ENCODE data around the gene MINK1. TPM values are rescaled to one million over a fixed set of nuclear protein-coding genes. Genes with fewer than 3 reads are reported as not detected.
"Not testable (repeated sequence)": the region's sequence is repeated elsewhere in the genome, so short reads cannot be mapped to it uniquely, and the experiment has no call there.

MINK1 gene
- total RNA-seq, 1 donor from 2014 or later: 15.9 TPM

- FAIRE-seq: no peak
- DNase-seq (ENCODE audit: low spot score in 2 of 2): no peak
Observed at GRCh38 chr17:4843321-4844000, 10.3 kb downstream of the MINK1 start.

GRCh38 chr17:4845118-4845517 is 12.0 kb downstream of the MINK1 start:
- DNase-seq (ENCODE audit: low spot score in 2 of 2) (no peak), FAIRE-seq (no peak)

GRCh38 chr17:4846635-4847390 is 13.7 kb downstream of the MINK1 start:
- no peak for DNase-seq (ENCODE audit: low spot score in 2 of 2)
- FAIRE-seq: no peak

- DNase-seq (ENCODE audit: low spot score in 2 of 2) (no peak), FAIRE-seq (no peak)
Observed at GRCh38 chr17:4849011-4849536, 15.9 kb downstream of the MINK1 start.

- no peak for FAIRE-seq
Observed at GRCh38 chr17:4850246-4850645, 17.1 kb downstream of the MINK1 start.

GRCh38 chr17:4851084-4851483 is 17.9 kb downstream of the MINK1 start:
- FAIRE-seq: no peak
- DNase-seq (ENCODE audit: low spot score in 2 of 2): no peak

More at GRCh38 chr17:4850246-4850645, 17.1 kb downstream of the MINK1 start:
- no peak for DNase-seq (ENCODE audit: low spot score in 2 of 2)

- DNase-seq (ENCODE audit: low spot score in 2 of 2): no peak
- no peak for FAIRE-seq
Observed at GRCh38 chr17:4852567-4853207, 19.5 kb downstream of the MINK1 start.

GRCh38 chr17:4853208-4853671 is 20.1 kb downstream of the MINK1 start:
- DNase-seq (ENCODE audit: low spot score in 2 of 2) (no peak), FAIRE-seq (no peak)

GRCh38 chr17:4854111-4854681 is 21.1 kb downstream of the MINK1 start:
- FAIRE-seq: no peak

GRCh38 chr17:4856271-4856936 is 23.3 kb downstream of the MINK1 start:
- no peak for DNase-seq (ENCODE audit: low spot score in 2 of 2)
- FAIRE-seq: no peak

More at GRCh38 chr17:4854111-4854681, 21.1 kb downstream of the MINK1 start:
- no peak for DNase-seq (ENCODE audit: low spot score in 2 of 2)

- FAIRE-seq: no peak
- peak in 1 of 2 donors; percentile 52 for DNase-seq (ENCODE audit: low spot score in 2 of 2)
Observed at GRCh38 chr17:4856937-4857314, 23.8 kb downstream of the MINK1 start.

- not testable (repeated sequence) for DNase-seq (ENCODE audit: low spot score in 2 of 2); FAIRE-seq
Observed at GRCh38 chr17:4857347-4857746, 24.2 kb downstream of the MINK1 start.

GRCh38 chr17:4858068-4858881 is 25.1 kb downstream of the MINK1 start:
- no peak for FAIRE-seq
- DNase-seq (ENCODE audit: low spot score in 2 of 2): peak; percentile 74 to 75

- no peak for DNase-seq (ENCODE audit: low spot score in 2 of 2)
- no peak for FAIRE-seq
Observed at GRCh38 chr17:4858882-4859260, 25.7 kb downstream of the MINK1 start.

- FAIRE-seq (no peak), DNase-seq (ENCODE audit: low spot score in 2 of 2) (no peak)
Observed at GRCh38 chr17:4859816-4860625, 26.9 kb downstream of the MINK1 start.

GRCh38 chr17:4860651-4861050 is 27.5 kb downstream of the MINK1 start:
- FAIRE-seq (no peak), DNase-seq (ENCODE audit: low spot score in 2 of 2) (no peak)

GRCh38 chr17:4861052-4861451 is 27.9 kb downstream of the MINK1 start:
- no peak for FAIRE-seq
- no peak for DNase-seq (ENCODE audit: low spot score in 2 of 2)

- FAIRE-seq (no peak), DNase-seq (ENCODE audit: low spot score in 2 of 2) (no peak)
Observed at GRCh38 chr17:4862720-4863119, 29.6 kb downstream of the MINK1 start.

- DNase-seq (ENCODE audit: low spot score in 2 of 2): no peak
- no peak for FAIRE-seq
Observed at GRCh38 chr17:4863321-4863720, 30.2 kb downstream of the MINK1 start.

Measured in frontal cortex (tissue), 4 donors.